ENCODE data around the gene TMTC1. TPM values are rescaled to one million over a fixed set of nuclear protein-coding genes. Genes with fewer than 3 reads are reported as not detected.

Gene TMTC1
- total RNA-seq, 1 experiment from 2014 or later = 109 TPM

GRCh38 chr12:29566441-29566840 is 217.3 kb downstream of the TMTC1 start:
- no TSS peak for BruUV-seq (replicated peaks)
- ChIA-PET POLR2A (no interaction called here), CTCF (interaction anchor here (1.5 kb wide), 1 partner anchor 13 kb away, joined by 5 read pairs; no protein-coding TSS in a partner anchor)
- peaks cover 86% of the 10 kb centered on the region for H3K36me3 Mint-ChIP-seq (ENCODE audit: insufficient read depth, unreplicated experiment)
- H3K4me1 Mint-ChIP-seq (ENCODE audit: insufficient read depth, unreplicated experiment) = peaks cover 7% of the 10 kb centered on the region
- H3K9me3 Mint-ChIP-seq (ENCODE audit: unreplicated experiment) = no peaks in the 10 kb centered on the region
- peak overlapping the region; percentile 5 for H3K27ac Mint-ChIP-seq (ENCODE audit: low read depth, unreplicated experiment)
- DNase-seq (ENCODE audit: unreplicated experiment) = peak; percentile 30
- H3K27me3 Mint-ChIP-seq (ENCODE audit: insufficient read depth, unreplicated experiment) = no peaks in the 10 kb centered on the region
- TF ChIP-seq, protein P1, sequence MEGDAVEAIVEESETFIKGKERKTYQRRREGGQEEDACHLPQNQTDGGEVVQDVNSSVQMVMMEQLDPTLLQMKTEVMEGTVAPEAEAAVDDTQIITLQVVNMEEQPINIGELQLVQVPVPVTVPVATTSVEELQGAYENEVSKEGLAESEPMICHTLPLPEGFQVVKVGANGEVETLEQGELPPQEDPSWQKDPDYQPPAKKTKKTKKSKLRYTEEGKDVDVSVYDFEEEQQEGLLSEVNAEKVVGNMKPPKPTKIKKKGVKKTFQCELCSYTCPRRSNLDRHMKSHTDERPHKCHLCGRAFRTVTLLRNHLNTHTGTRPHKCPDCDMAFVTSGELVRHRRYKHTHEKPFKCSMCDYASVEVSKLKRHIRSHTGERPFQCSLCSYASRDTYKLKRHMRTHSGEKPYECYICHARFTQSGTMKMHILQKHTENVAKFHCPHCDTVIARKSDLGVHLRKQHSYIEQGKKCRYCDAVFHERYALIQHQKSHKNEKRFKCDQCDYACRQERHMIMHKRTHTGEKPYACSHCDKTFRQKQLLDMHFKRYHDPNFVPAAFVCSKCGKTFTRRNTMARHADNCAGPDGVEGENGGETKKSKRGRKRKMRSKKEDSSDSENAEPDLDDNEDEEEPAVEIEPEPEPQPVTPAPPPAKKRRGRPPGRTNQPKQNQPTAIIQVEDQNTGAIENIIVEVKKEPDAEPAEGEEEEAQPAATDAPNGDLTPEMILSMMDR (IDR thresholded peaks at IDR 0.05; ENCODE audit: unreplicated experiment) = no peak
- H3K4me3 Mint-ChIP-seq (ENCODE audit: unreplicated experiment) = no peak overlapping the region
- intact Hi-C loops (cut with micrococcal nuclease) = no loop called here

GRCh38 chr12:29565727-29566126 is 218.0 kb downstream of the TMTC1 start:
- intact Hi-C loops (cut with micrococcal nuclease) = no loop called here
- Mint-ChIP-seq H3K27me3 (ENCODE audit: insufficient read depth, unreplicated experiment) (no peaks in the 10 kb centered on the region), H3K27ac (ENCODE audit: low read depth, unreplicated experiment) (peak overlapping the region; percentile 5), H3K36me3 (ENCODE audit: insufficient read depth, unreplicated experiment) (peaks cover 86% of the 10 kb centered on the region), H3K9me3 (ENCODE audit: unreplicated experiment) (no peaks in the 10 kb centered on the region), H3K4me1 (ENCODE audit: insufficient read depth, unreplicated experiment) (peaks cover 7% of the 10 kb centered on the region), H3K4me3 (ENCODE audit: unreplicated experiment) (no peak overlapping the region)
- no peak for DNase-seq (ENCODE audit: unreplicated experiment)
- no TSS peak for BruUV-seq (replicated peaks)
- TF ChIP-seq, protein P1 (IDR thresholded peaks at IDR 0.05; ENCODE audit: unreplicated experiment) = no peak
- ChIA-PET CTCF (no interaction called here), POLR2A (no interaction called here)

DNA sequence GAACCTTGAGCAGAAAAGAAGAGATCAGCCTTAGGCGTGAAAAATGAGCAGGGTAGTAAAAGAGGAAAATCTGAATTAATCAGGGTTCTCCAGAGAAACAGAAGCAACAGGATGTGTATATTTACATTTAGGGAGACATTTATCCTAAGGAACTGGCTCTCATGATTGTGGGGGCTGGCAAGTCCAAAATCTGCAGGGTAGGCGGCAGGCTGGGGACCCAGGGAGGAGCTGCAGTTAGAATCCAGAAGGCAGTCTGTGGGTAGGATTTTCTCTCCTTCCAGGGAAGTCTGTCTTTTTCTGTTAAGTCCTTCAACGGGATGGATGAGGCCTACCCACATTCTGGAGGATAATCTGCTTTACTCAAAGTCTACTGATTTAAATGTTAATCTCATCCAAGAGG is 218.8 kb downstream of the TMTC1 start:
- no peak for DNase-seq (ENCODE audit: unreplicated experiment)
- Mint-ChIP-seq H3K27ac (ENCODE audit: low read depth, unreplicated experiment) (no peak overlapping the region), H3K4me3 (ENCODE audit: unreplicated experiment) (no peak overlapping the region), H3K27me3 (ENCODE audit: insufficient read depth, unreplicated experiment) (no peaks in the 10 kb centered on the region), H3K9me3 (ENCODE audit: unreplicated experiment) (no peaks in the 10 kb centered on the region), H3K4me1 (ENCODE audit: insufficient read depth, unreplicated experiment) (peaks cover 7% of the 10 kb centered on the region), H3K36me3 (ENCODE audit: insufficient read depth, unreplicated experiment) (peaks cover 86% of the 10 kb centered on the region)
- no TSS peak for BruUV-seq (replicated peaks)
- ChIA-PET CTCF (no interaction called here), POLR2A (interaction anchor here (0.8 kb wide), 1 partner anchor 35 kb away, joined by 3 read pairs; no protein-coding TSS in a partner anchor)
- TF ChIP-seq, protein P1 (IDR thresholded peaks at IDR 0.05; ENCODE audit: unreplicated experiment) = no peak
- intact Hi-C loops (cut with micrococcal nuclease) = no loop called here

GRCh38 chr12:29563636-29564035 is 220.1 kb downstream of the TMTC1 start:
- ChIA-PET POLR2A (no interaction called here), CTCF (interaction anchor here (0.6 to 1.9 kb wide), 2 partner anchors 10 to 951 kb away, joined by 3 to 6 read pairs; no protein-coding TSS in a partner anchor)
- Mint-ChIP-seq H3K4me3 (ENCODE audit: unreplicated experiment) (no peak overlapping the region), H3K36me3 (ENCODE audit: insufficient read depth, unreplicated experiment) (peaks cover 86% of the 10 kb centered on the region), H3K27me3 (ENCODE audit: insufficient read depth, unreplicated experiment) (no peaks in the 10 kb centered on the region), H3K27ac (ENCODE audit: low read depth, unreplicated experiment) (no peak overlapping the region), H3K4me1 (ENCODE audit: insufficient read depth, unreplicated experiment) (peaks cover 7% of the 10 kb centered on the region), H3K9me3 (ENCODE audit: unreplicated experiment) (no peaks in the 10 kb centered on the region)
- DNase-seq (ENCODE audit: unreplicated experiment) = no peak
- TF ChIP-seq, protein P1 (IDR thresholded peaks at IDR 0.05; ENCODE audit: unreplicated experiment) = no peak
- intact Hi-C loops (cut with micrococcal nuclease) = no loop called here
- BruUV-seq (replicated peaks) = no TSS peak

All from MCF 10A (cell line).